Fibroblast of lung (primary cell): ENCODE measurements around the gene USP47. TPM values are rescaled to one million over a fixed set of nuclear protein-coding genes. Genes with fewer than 3 reads are reported as not detected.

Experiments used
- DNase-seq, 2 donors: peaks; one replicate each; pipeline versions ENCODE4 v3.0.0 to v3.0.0-alpha.2; 2010; ENCODE audit warnings: low read depth in 2 of 2
- H2AFZ ChIP-seq: 2 replicates; pipeline ENCODE4 v1.5.1; 2012; ENCODE audit warnings: low read length, control low read depth, inconsistent platforms
- H3K27ac ChIP-seq: 2 replicates; pipeline ENCODE4 v1.5.1; 2011; ENCODE audit warnings: low read length, control low read depth; ENCODE audit not compliant: insufficient read depth
- H3K27me3 ChIP-seq: 2 replicates; pipeline ENCODE4 v1.5.1; 2011; ENCODE audit warnings: mild to moderate bottlenecking, low read length; ENCODE audit not compliant: control insufficient read depth, insufficient read depth
- H3K36me3 ChIP-seq: 2 replicates; pipeline ENCODE4 v1.5.1; 2011; ENCODE audit warnings: low read length; ENCODE audit not compliant: control insufficient read depth, insufficient read depth
- H3K4me1 ChIP-seq: 2 replicates; pipeline ENCODE4 v1.5.1; 2011; ENCODE audit warnings: low read length; ENCODE audit not compliant: control insufficient read depth, insufficient read depth; ENCODE audit errors: extremely low read depth
- H3K4me2 ChIP-seq: 2 replicates; pipeline ENCODE4 v1.5.1; 2011; ENCODE audit warnings: low read length, control low read depth; ENCODE audit not compliant: insufficient read depth; ENCODE audit errors: extremely low read depth
- H3K4me3 ChIP-seq, 4 experiments: fragments of 200-600 bp in 1 of 4; sonication (generic) in 1 of 4; replicated peaks in 1 of 4; 2 replicates each; pipeline ENCODE4 v1.5.1; 2011 to 2016; ENCODE audit warnings: low read length in 4 of 4, low read depth in 3 of 4, mild to moderate bottlenecking in 3 of 4, control low read depth in 2 of 4, inconsistent platforms in 1 of 4, mixed read lengths in 1 of 4; ENCODE audit not compliant: insufficient read depth in 1 of 4; ENCODE audit errors: control extremely low read depth in 1 of 4
- H3K79me2 ChIP-seq: 2 replicates; pipeline ENCODE4 v1.5.1; 2012; ENCODE audit warnings: mild to moderate bottlenecking, low read length, inconsistent platforms; ENCODE audit not compliant: control insufficient read depth, insufficient read depth
- H3K9ac ChIP-seq: 2 replicates; pipeline ENCODE4 v1.5.1; 2011; ENCODE audit warnings: mild to moderate bottlenecking, low read length, control low read depth; ENCODE audit not compliant: insufficient read depth
- H3K9me3 ChIP-seq: 2 replicates; pipeline ENCODE4 v1.5.1; 2012; ENCODE audit warnings: low read depth, low read length; ENCODE audit not compliant: control insufficient read depth, insufficient read depth
- H4K20me1 ChIP-seq: 2 replicates; pipeline ENCODE4 v1.5.1; 2011; ENCODE audit warnings: low read length; ENCODE audit not compliant: control insufficient read depth, insufficient read depth; ENCODE audit errors: extremely low read depth
- CTCF ChIP-seq, 2 donors: IDR thresholded peaks in 1 of 2; conservative IDR thresholded peaks in 1 of 2; 1 replicate in 1 of 2; 2 replicates in 1 of 2; pipeline ENCODE4 v1.5.1; 2011 to 2012; ENCODE audit warnings: low read length in 2 of 2, control low read depth in 1 of 2, inconsistent platforms in 1 of 2, low read depth in 1 of 2, mild to moderate bottlenecking in 1 of 2
- EZH2 ChIP-seq: IDR thresholded peaks from 2 replicates; pipeline ENCODE4 v1.5.1; 2012; ENCODE audit warnings: low read length, control low read depth, mild to moderate bottlenecking; ENCODE audit errors: missing control alignments
- polyA plus RNA-seq, 2 donors: library from polyadenylated mRNA; depleted of rRNA in 1 of 2; stranded (reverse) in 1 of 2; unstranded in 1 of 2; fragments of >200 nt; gene quantifications; 2 replicates each; pipeline ENCODE4 v1.2.1, GENCODE V29; 2011 to 2012; ENCODE audit warnings: missing spikeins in 1 of 2
- total RNA-seq: library from RNA; depleted of rRNA; stranded (reverse); fragments of >200 nt; gene quantifications from 2 replicates; pipeline ENCODE4 v1.2.1, GENCODE V29; 2014

Gene USP47
- total and polyA plus RNA-seq, 2 donors (not counting 1 experiment from before 2014, with no cell fraction given): 40.3 to 162 TPM

GRCh38 chr11:12003815-12004214 lies 162.0 kb downstream of the USP47 start:
- Histone ChIP-seq H3K4me3 (no peak overlapping the region), H2AFZ (no peak overlapping the region), H3K9me3 (no peaks in the 10 kb centered on the region), H3K4me1 (peaks cover 25% of the 10 kb centered on the region), H3K27me3 (no peaks in the 10 kb centered on the region), H3K4me2 (no peak overlapping the region), H3K9ac (no peak overlapping the region), H3K27ac (no peak overlapping the region), H3K79me2 (peaks cover 55% of the 10 kb centered on the region), H4K20me1 (no peaks in the 10 kb centered on the region), H3K36me3 (peaks cover 14% of the 10 kb centered on the region)
- DNase-seq: no peak
- TF ChIP-seq CTCF (conservative IDR thresholded peaks at IDR 0.05 in 1 of 2, IDR thresholded peaks at IDR 0.05 in 1 of 2; ENCODE audit: low read depth in 1 of 2, low read length in 2 of 2): no peak
- no peak for TF ChIP-seq EZH2

- Histone ChIP-seq H3K9me3 (no peaks in the 10 kb centered on the region), H3K4me3 (peak overlapping the region; percentile 30 to 46 (median 37)), H3K27me3 (no peaks in the 10 kb centered on the region), H3K9ac (peak overlapping the region; percentile 16), H3K27ac (peak overlapping the region; percentile 71), H2AFZ (no peak overlapping the region), H3K4me2 (peak overlapping the region; percentile 95), H3K36me3 (peaks cover 14% of the 10 kb centered on the region), H3K4me1 (peaks cover 29% of the 10 kb centered on the region), H4K20me1 (no peaks in the 10 kb centered on the region), H3K79me2 (peaks cover 56% of the 10 kb centered on the region)
- DNase-seq: no peak
- TF ChIP-seq CTCF (conservative IDR thresholded peaks at IDR 0.05 in 1 of 2, IDR thresholded peaks at IDR 0.05 in 1 of 2; ENCODE audit: low read depth in 1 of 2, low read length in 2 of 2) (no peak), EZH2 (no peak)
Observed at GRCh38 chr11:12005061-12005460, 163.3 kb downstream of the USP47 start.

GRCh38 chr11:12005476-12005875 lies 163.7 kb downstream of the USP47 start:
- Histone ChIP-seq H3K27ac (peak overlapping the region; percentile 71), H3K4me2 (peak overlapping the region; percentile 95), H3K36me3 (peaks cover 14% of the 10 kb centered on the region), H4K20me1 (no peaks in the 10 kb centered on the region), H3K79me2 (peaks cover 56% of the 10 kb centered on the region), H3K27me3 (no peaks in the 10 kb centered on the region), H3K9me3 (no peaks in the 10 kb centered on the region), H3K9ac (peak overlapping the region; percentile 10), H2AFZ (no peak overlapping the region), H3K4me1 (peaks cover 29% of the 10 kb centered on the region), H3K4me3 (peak overlapping the region; percentile 30 to 46 (median 37))
- peak; percentile 78 to 87 for DNase-seq
- TF ChIP-seq CTCF (conservative IDR thresholded peaks at IDR 0.05 in 1 of 2, IDR thresholded peaks at IDR 0.05 in 1 of 2; ENCODE audit: low read depth in 1 of 2, low read length in 2 of 2) (no peak), EZH2 (no peak)
